Skeletal muscle tissue (tissue), 4 donors: ENCODE measurements around the gene NCOA1. TPM values are rescaled to one million over a fixed set of nuclear protein-coding genes. Genes with fewer than 3 reads are reported as not detected.

Experiments used
- H3K27ac ChIP-seq: one replicate; pipeline ENCODE4 v1.7.0; 2013; ENCODE audit warnings: mild to moderate bottlenecking, low read depth, low read length, inconsistent platforms
- H3K27me3 ChIP-seq, 3 donors: one replicate each; pipeline ENCODE4 v1.7.0; 2013; ENCODE audit warnings: low read length in 3 of 3; ENCODE audit not compliant: control insufficient read depth in 3 of 3, insufficient read depth in 3 of 3
- H3K36me3 ChIP-seq, 3 donors: one replicate each; pipeline ENCODE4 v1.7.0; 2013; ENCODE audit warnings: low read length in 3 of 3; ENCODE audit not compliant: control insufficient read depth in 3 of 3, insufficient read depth in 3 of 3
- H3K4me1 ChIP-seq, 3 donors: one replicate each; pipeline ENCODE4 v1.7.0; 2013; ENCODE audit warnings: low read length in 3 of 3, mild to moderate bottlenecking in 3 of 3; ENCODE audit not compliant: control insufficient read depth in 3 of 3, insufficient read depth in 3 of 3
- H3K4me3 ChIP-seq, 3 donors: one replicate each; pipeline ENCODE4 v1.7.0; 2013; ENCODE audit warnings: low read length in 3 of 3
- H3K9ac ChIP-seq, 3 donors: one replicate each; pipeline ENCODE4 v1.7.0; 2013; ENCODE audit warnings: low read length in 3 of 3, mild to moderate bottlenecking in 3 of 3, moderate library complexity in 2 of 3, low read depth in 1 of 3
- H3K9me3 ChIP-seq, 3 donors: one replicate each; pipeline ENCODE4 v1.7.0; 2013; ENCODE audit warnings: low read length in 3 of 3; ENCODE audit not compliant: control insufficient read depth in 3 of 3
- total RNA-seq: library from RNA; depleted of rRNA; stranded (reverse); fragments of >200 nt; gene quantifications from one replicate; pipeline ENCODE4 v1.2.3, GENCODE V29; 2014
- donor health status: Osteomylitis.

NCOA1 gene
- total RNA-seq, 1 donor from 2014 or later: 150 TPM

- Histone ChIP-seq H3K27ac (no peak overlapping the region), H3K9me3 (no peaks in the 10 kb centered on the region), H3K4me1 (no peaks in the 10 kb centered on the region), H3K27me3 (no peaks in the 10 kb centered on the region), H3K4me3 (no peak overlapping the region), H3K9ac (no peak overlapping the region), H3K36me3 (peaks cover 0 to 9% (median 0%) of the 10 kb centered on the region in 3 donors)
These were observed 191.2 kb downstream of the NCOA1 start for GRCh38 chr2:24682304-24682703.

DNA sequence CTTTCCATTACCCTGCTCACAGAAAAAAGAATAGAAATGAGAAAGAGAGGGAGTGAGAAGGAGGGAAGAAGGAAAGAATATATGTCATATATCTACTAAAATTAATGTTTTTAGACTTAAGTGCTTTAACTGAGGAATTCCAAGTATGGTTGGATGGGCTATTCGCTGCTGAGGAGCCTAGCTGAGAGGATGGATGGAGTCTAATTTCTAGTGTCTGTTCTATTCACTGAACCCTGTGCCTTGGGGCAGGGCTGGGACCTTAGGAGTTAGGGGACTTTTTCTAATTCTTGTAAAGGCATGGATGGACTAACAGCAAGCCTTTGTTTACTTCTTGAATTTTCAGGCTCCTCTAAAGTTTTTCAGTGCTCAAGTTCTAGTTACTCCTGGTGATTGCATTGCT is 192.4 kb downstream of the NCOA1 start:
- H3K9me3 ChIP-seq: no peaks in the 10 kb centered on the region
- H3K27ac ChIP-seq: no peak overlapping the region
- no peaks in the 10 kb centered on the region for H3K27me3 ChIP-seq
- H3K4me1 ChIP-seq: no peaks in the 10 kb centered on the region
- peaks cover 2 to 14% (median 3%) of the 10 kb centered on the region in 3 donors for H3K36me3 ChIP-seq
- no peak overlapping the region for H3K9ac ChIP-seq
- H3K4me3 ChIP-seq: no peak overlapping the region

DNA sequence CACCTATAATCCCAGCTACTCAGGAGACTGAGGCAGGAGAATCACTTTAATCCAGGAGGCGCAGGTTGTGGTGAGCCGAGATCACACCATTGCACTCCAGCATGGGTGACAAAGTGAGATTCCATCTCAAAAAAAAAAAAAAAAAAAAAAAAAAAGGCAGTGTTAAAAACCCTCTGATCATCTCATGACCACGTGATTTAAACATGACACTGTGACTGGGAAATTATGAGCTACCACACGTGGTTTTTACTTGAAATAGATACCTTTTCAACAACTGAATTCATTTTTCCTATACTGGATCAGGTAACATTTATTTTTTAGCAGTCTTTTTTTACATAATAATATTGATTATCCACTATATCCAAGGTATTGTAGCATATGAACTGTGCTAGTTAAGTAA is 199.5 kb downstream of the NCOA1 start:
- Histone ChIP-seq H3K9ac (no peak overlapping the region), H3K4me3 (no peak overlapping the region), H3K27me3 (no peaks in the 10 kb centered on the region), H3K9me3 (no peaks in the 10 kb centered on the region), H3K27ac (no peak overlapping the region), H3K4me1 (peaks cover 0 to 5% (median 0%) of the 10 kb centered on the region in 3 donors), H3K36me3 (peaks cover 2 to 21% (median 9%) of the 10 kb centered on the region in 3 donors)

DNA sequence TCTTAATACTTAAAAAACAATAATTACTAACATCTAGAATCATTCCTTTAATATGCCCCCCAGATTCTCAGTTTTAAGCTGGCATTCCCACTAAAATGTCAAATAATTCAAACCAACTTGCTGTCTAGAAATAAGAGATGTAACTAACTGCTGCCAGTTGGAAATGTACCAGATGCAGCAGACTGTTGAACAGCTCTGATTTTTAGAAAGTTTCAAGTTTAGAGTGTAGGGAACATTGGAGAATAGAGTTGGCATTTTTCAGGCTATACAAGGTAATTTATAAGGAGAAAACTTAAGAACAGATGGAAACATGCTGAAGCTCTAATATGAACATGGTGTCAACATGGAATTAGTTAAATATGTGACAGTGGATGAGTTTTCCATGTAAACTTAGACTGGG is 200.8 kb downstream of the NCOA1 start:
- H3K36me3 ChIP-seq: peaks cover 2 to 21% (median 9%) of the 10 kb centered on the region in 3 donors
- no peaks in the 10 kb centered on the region for H3K9me3 ChIP-seq
- H3K27me3 ChIP-seq: no peaks in the 10 kb centered on the region
- no peak overlapping the region for H3K9ac ChIP-seq
- no peak overlapping the region for H3K4me3 ChIP-seq
- peaks cover 0 to 5% (median 0%) of the 10 kb centered on the region in 3 donors for H3K4me1 ChIP-seq
- no peak overlapping the region for H3K27ac ChIP-seq

GRCh38 chr2:24697792-24698191 is 206.7 kb downstream of the NCOA1 start:
- Histone ChIP-seq H3K4me3 (no peak overlapping the region), H3K9ac (no peak overlapping the region), H3K27ac (no peak overlapping the region), H3K36me3 (peaks cover 0 to 16% (median 12%) of the 10 kb centered on the region in 3 donors), H3K9me3 (no peaks in the 10 kb centered on the region), H3K27me3 (no peaks in the 10 kb centered on the region), H3K4me1 (peaks cover 3 to 5% (median 3%) of the 10 kb centered on the region in 3 donors)

GRCh38 chr2:24702800-24703199 is 211.7 kb downstream of the NCOA1 start:
- Histone ChIP-seq H3K9me3 (no peaks in the 10 kb centered on the region), H3K9ac (no peak overlapping the region), H3K4me1 (peaks cover 6 to 8% (median 7%) of the 10 kb centered on the region in 3 donors), H3K27ac (peak overlapping the region; percentile 43), H3K4me3 (no peak overlapping the region), H3K36me3 (peaks cover 6 to 22% (median 13%) of the 10 kb centered on the region in 3 donors), H3K27me3 (no peaks in the 10 kb centered on the region)

DNA sequence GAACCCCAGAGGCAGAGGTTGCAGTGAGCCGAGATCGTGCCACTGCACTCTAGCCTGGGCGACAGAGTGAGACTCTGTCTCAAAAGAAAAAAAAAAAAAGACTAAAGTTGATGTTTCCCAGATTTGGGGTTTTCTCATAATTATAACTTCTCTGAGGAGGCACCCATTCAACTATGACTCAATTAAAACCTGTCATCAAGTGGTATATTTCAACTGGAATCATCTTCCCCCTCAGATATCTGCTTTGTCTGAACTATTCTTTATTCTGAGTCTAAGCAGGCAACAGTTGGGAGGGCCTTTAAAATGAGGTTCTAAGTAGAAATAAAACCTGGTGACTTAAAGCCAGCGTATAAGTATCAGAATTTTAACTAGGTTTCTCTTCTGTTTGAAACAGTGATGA is 213.6 kb downstream of the NCOA1 start:
- H3K4me1 ChIP-seq: peaks cover 6 to 8% (median 7%) of the 10 kb centered on the region in 3 donors
- no peaks in the 10 kb centered on the region for H3K27me3 ChIP-seq
- no peak overlapping the region for H3K4me3 ChIP-seq
- H3K9ac ChIP-seq: no peak overlapping the region
- H3K36me3 ChIP-seq: peaks cover 6 to 17% (median 14%) of the 10 kb centered on the region in 3 donors
- H3K9me3 ChIP-seq: no peaks in the 10 kb centered on the region
- no peak overlapping the region for H3K27ac ChIP-seq

DNA sequence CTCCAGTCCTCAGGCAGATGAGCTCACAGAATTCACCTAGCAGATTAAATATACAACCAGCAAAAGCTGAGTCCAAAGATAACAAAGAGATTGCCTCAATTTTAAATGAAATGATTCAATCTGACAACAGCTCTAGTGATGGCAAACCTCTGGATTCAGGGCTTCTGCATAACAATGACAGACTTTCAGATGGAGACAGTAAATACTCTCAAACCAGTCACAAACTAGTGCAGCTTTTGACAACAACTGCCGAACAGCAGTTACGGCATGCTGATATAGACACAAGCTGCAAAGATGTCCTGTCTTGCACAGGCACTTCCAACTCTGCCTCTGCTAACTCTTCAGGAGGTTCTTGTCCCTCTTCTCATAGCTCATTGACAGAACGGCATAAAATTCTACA is 216.1 kb downstream of the NCOA1 start:
- H3K4me3 ChIP-seq: no peak overlapping the region
- peaks cover 6 to 22% (median 19%) of the 10 kb centered on the region in 3 donors for H3K36me3 ChIP-seq
- no peaks in the 10 kb centered on the region for H3K27me3 ChIP-seq
- no peak overlapping the region for H3K27ac ChIP-seq
- no peaks in the 10 kb centered on the region for H3K9me3 ChIP-seq
- H3K4me1 ChIP-seq: peaks cover 6 to 14% (median 7%) of the 10 kb centered on the region in 3 donors
- H3K9ac ChIP-seq: no peak overlapping the region

GRCh38 chr2:24708537-24709152 is 217.6 kb downstream of the NCOA1 start:
- Histone ChIP-seq H3K4me1 (peaks cover 0 to 6% (median 0%) of the 10 kb centered on the region in 3 donors), H3K4me3 (no peak overlapping the region), H3K9ac (no peak overlapping the region), H3K36me3 (peaks cover 6 to 24% (median 22%) of the 10 kb centered on the region in 3 donors), H3K27ac (no peak overlapping the region), H3K9me3 (no peaks in the 10 kb centered on the region), H3K27me3 (no peaks in the 10 kb centered on the region)

DNA sequence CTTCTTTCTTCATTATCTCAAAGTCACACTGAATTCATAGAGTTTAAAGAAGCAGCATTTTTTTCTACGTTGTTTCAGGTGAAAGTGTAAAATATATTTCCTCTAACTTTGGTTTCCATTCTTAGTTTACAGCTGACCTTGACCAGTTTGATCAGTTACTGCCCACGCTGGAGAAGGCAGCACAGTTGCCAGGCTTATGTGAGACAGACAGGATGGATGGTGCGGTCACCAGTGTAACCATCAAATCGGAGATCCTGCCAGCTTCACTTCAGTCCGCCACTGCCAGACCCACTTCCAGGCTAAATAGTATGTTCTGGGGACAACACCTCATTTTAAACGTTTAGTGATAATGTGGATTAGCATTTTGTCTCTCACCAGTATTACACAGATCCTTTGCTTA is 219.8 kb downstream of the NCOA1 start:
- Histone ChIP-seq H3K36me3 (peaks cover 6 to 24% (median 22%) of the 10 kb centered on the region in 3 donors), H3K4me3 (no peak overlapping the region), H3K9me3 (no peaks in the 10 kb centered on the region), H3K27ac (no peak overlapping the region), H3K4me1 (peaks cover 0 to 6% (median 0%) of the 10 kb centered on the region in 3 donors), H3K27me3 (no peaks in the 10 kb centered on the region), H3K9ac (no peak overlapping the region)
